Breast epithelium (tissue), 3 donors: ENCODE measurements around the gene KRT39.

Source experiments
- CTCF ChIP-seq, 3 donors: fragments of 450-650 bp; IDR thresholded peaks; one replicate each; pipeline ENCODE4 v1.5.1; 2016 to 2017; ENCODE audit warnings: antibody characterized with exemption in 3 of 3, mild to moderate bottlenecking in 3 of 3, moderate library complexity in 3 of 3
- POLR2A ChIP-seq: fragments of 450-650 bp; IDR thresholded peaks from one replicate; pipeline ENCODE4 v1.6.1; 2016; ENCODE audit warnings: antibody characterized with exemption, mild to moderate bottlenecking, moderate library complexity
- POLR2AphosphoS5 ChIP-seq, 3 donors: sonication (generic); formaldehyde crosslinking; IDR thresholded peaks; one replicate each; pipeline ENCODE4 v1.6.1; 2017; ENCODE audit warnings: antibody characterized with exemption in 3 of 3

- TF ChIP-seq CTCF (IDR thresholded peaks at IDR 0.05): no peak
- TF ChIP-seq POLR2A: no peak
- TF ChIP-seq POLR2AphosphoS5 (IDR thresholded peaks at IDR 0.05): no peak
Observed at GRCh38 chr17:41010441-41010840, 43.7 kb upstream of the KRT39 start.
